ENCODE results near the gene COLEC12.

DNA sequence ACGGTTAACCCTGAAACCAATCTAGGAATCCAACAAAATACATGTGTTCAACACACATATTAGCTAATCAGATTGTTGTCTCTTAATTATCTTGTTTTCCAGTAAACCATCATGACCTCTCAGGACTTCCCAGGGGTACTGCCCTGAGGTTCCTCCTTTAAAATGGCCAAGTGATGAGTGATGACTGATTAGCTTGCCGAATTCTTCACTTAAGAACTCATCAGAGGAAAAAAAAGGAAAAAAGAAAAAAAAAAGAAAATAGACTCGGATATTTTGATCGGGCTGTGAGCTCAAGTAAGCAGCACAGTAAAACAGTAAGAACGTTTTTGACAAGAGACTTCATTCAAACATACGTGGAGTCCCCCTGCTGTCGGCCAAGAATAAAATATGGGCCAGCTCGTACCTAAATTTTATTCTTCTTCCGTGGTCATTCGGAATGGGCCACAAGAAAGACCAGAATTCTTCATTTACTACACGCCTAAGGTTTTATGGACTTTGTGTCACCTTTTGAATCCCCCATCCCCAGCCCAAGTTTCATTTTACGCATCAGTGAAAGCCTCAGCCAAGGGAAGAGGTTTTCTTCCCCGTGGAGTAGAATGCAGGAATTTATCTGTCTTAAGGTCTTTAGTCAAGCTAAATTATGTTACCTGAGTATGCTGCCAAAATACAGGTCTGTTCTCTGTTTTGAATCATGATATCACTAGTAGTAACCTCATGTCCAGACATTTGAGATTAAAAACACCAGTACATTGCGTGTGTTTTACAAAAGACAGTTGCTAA is 40.5 kb downstream of the COLEC12 start:
- TF ChIP-seq, protein P1, sequence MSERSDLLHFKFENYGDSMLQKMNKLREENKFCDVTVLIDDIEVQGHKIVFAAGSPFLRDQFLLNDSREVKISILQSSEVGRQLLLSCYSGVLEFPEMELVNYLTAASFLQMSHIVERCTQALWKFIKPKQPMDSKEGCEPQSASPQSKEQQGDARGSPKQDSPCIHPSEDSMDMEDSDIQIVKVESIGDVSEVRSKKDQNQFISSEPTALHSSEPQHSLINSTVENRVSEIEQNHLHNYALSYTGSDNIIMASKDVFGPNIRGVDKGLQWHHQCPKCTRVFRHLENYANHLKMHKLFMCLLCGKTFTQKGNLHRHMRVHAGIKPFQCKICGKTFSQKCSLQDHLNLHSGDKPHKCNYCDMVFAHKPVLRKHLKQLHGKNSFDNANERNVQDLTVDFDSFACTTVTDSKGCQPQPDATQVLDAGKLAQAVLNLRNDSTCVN (tag by site-specific recombination; optimal IDR thresholded peaks at IDR 0.05): no peak
- TF ChIP-seq, protein P2, sequence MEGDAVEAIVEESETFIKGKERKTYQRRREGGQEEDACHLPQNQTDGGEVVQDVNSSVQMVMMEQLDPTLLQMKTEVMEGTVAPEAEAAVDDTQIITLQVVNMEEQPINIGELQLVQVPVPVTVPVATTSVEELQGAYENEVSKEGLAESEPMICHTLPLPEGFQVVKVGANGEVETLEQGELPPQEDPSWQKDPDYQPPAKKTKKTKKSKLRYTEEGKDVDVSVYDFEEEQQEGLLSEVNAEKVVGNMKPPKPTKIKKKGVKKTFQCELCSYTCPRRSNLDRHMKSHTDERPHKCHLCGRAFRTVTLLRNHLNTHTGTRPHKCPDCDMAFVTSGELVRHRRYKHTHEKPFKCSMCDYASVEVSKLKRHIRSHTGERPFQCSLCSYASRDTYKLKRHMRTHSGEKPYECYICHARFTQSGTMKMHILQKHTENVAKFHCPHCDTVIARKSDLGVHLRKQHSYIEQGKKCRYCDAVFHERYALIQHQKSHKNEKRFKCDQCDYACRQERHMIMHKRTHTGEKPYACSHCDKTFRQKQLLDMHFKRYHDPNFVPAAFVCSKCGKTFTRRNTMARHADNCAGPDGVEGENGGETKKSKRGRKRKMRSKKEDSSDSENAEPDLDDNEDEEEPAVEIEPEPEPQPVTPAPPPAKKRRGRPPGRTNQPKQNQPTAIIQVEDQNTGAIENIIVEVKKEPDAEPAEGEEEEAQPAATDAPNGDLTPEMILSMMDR (tag by site-specific recombination; IDR thresholded peaks at IDR 0.05): no peak
- TF ChIP-seq, protein P3, sequence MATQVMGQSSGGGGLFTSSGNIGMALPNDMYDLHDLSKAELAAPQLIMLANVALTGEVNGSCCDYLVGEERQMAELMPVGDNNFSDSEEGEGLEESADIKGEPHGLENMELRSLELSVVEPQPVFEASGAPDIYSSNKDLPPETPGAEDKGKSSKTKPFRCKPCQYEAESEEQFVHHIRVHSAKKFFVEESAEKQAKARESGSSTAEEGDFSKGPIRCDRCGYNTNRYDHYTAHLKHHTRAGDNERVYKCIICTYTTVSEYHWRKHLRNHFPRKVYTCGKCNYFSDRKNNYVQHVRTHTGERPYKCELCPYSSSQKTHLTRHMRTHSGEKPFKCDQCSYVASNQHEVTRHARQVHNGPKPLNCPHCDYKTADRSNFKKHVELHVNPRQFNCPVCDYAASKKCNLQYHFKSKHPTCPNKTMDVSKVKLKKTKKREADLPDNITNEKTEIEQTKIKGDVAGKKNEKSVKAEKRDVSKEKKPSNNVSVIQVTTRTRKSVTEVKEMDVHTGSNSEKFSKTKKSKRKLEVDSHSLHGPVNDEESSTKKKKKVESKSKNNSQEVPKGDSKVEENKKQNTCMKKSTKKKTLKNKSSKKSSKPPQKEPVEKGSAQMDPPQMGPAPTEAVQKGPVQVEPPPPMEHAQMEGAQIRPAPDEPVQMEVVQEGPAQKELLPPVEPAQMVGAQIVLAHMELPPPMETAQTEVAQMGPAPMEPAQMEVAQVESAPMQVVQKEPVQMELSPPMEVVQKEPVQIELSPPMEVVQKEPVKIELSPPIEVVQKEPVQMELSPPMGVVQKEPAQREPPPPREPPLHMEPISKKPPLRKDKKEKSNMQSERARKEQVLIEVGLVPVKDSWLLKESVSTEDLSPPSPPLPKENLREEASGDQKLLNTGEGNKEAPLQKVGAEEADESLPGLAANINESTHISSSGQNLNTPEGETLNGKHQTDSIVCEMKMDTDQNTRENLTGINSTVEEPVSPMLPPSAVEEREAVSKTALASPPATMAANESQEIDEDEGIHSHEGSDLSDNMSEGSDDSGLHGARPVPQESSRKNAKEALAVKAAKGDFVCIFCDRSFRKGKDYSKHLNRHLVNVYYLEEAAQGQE (tag by site-specific recombination; IDR thresholded peaks at IDR 0.05): no peak
- TF ChIP-seq ZNF629 (tag by site-specific recombination; IDR thresholded peaks at IDR 0.05): no peak

Data from HEK293 (cell line).